Spleen (tissue), 7 donors: ENCODE measurements around the gene PPME1.

Source experiments
- CTCF ChIP-seq, 11 experiments: fragments of 200-600 bp in 7 of 11; fragments of 450-650 bp in 4 of 11; sonication (generic) in 4 of 11; IDR thresholded peaks in 8 of 11; conservative IDR thresholded peaks in 3 of 11; 1 replicate in 7 of 11; 2 replicates in 4 of 11; pipeline versions ENCODE4 v1.4.0 to v1.8.0; 2016 to 2021; ENCODE audit warnings: antibody characterized with exemption in 11 of 11, inconsistent platforms in 4 of 11, mild to moderate bottlenecking in 1 of 11
- POLR2A ChIP-seq, 3 donors: fragments of 450-650 bp; IDR thresholded peaks; one replicate each; pipeline ENCODE4 v1.5.1; 2017; ENCODE audit warnings: antibody characterized with exemption in 3 of 3, mild to moderate bottlenecking in 1 of 3
- donor health status: DM: no; HTN: no; CAD: no; lungs with moderate emphysema.
- donor health status: DM: no; HTN: no; CAD: no.
- donor health status: DM: no; HTN: no; CAD: no.

- TF ChIP-seq POLR2A (IDR thresholded peaks at IDR 0.05) (no peak), CTCF (IDR thresholded peaks at IDR 0.05 in 8 of 11, conservative IDR thresholded peaks at IDR 0.05 in 3 of 11) (no peak)
Measured at GRCh38 chr11:74235121-74235520, 64.0 kb downstream of the PPME1 start.
